Measurements from ENCODE around the gene TOP3A. TPM values are rescaled to one million over a fixed set of nuclear protein-coding genes. Genes with fewer than 3 reads are reported as not detected.

TOP3A gene, protein sequence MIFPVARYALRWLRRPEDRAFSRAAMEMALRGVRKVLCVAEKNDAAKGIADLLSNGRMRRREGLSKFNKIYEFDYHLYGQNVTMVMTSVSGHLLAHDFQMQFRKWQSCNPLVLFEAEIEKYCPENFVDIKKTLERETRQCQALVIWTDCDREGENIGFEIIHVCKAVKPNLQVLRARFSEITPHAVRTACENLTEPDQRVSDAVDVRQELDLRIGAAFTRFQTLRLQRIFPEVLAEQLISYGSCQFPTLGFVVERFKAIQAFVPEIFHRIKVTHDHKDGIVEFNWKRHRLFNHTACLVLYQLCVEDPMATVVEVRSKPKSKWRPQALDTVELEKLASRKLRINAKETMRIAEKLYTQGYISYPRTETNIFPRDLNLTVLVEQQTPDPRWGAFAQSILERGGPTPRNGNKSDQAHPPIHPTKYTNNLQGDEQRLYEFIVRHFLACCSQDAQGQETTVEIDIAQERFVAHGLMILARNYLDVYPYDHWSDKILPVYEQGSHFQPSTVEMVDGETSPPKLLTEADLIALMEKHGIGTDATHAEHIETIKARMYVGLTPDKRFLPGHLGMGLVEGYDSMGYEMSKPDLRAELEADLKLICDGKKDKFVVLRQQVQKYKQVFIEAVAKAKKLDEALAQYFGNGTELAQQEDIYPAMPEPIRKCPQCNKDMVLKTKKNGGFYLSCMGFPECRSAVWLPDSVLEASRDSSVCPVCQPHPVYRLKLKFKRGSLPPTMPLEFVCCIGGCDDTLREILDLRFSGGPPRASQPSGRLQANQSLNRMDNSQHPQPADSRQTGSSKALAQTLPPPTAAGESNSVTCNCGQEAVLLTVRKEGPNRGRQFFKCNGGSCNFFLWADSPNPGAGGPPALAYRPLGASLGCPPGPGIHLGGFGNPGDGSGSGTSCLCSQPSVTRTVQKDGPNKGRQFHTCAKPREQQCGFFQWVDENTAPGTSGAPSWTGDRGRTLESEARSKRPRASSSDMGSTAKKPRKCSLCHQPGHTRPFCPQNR
- 19.7 and 24.7 TPM in 2 replicates for total RNA-seq

GRCh38 chr17:18314731-18315561 lies at the start of gene TOP3A, which contains the start of gene SMCR8:
Gene TOP3A, minus strand, starts transcription at chr17:18314994. Its CDS starts 216 bp downstream, at chr17:18314778.
Gene SMCR8, plus strand, starts transcription at chr17:18315293. Its CDS starts 497 bp downstream, at chr17:18315790.

DNA sequence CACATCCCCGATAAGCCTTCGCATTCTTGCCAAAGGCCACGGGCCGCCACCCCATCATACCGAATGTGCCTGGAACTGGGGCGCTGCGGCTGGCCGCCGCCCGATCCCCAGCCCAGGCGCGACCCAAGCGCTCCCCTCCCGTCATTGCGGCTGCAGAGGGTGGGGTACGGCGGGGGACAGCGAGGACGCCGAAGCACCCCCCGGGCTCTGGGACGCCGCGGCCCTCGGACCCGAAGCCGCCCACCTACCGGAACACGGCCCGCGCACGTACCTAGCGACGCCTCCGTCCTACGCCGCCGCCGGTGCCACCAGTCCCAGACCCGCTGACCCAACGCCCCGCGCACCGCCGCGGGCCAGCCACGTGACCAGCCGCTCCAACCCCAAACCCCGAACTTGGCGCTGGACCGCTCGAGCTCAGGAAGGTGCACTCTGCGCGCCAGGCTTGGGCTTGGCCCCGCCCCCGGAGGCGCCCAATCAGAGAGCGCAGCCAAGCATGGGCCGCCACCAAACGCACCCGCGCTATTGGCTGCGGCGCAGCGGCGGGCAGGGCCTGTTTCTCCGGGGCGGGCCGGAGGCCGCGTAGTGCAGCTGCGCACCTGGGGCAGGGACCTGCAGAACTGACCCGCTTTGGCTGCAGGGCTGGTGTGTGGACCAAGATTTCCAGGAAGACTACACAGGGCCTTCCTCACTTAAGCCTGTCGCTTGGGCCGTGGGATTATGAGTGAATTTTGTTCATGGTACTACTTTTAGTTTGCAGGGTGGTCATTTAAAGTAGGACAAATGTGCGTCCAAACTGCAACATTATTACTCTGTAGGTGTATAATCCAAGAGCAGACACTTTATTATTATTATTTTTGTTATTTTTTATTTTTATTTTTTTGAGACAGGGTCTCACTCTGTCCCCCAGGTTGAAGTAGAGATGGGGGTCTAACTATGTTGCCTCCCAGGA lies 48.6 kb upstream of the TOP3A start, which contains the start of gene SHMT1:
Gene SHMT1 (minus strand): TSS at position 450 of the 949 bp plus-strand sequence. CDS start 7,569 bp downstream, outside the sequence.

DNA sequence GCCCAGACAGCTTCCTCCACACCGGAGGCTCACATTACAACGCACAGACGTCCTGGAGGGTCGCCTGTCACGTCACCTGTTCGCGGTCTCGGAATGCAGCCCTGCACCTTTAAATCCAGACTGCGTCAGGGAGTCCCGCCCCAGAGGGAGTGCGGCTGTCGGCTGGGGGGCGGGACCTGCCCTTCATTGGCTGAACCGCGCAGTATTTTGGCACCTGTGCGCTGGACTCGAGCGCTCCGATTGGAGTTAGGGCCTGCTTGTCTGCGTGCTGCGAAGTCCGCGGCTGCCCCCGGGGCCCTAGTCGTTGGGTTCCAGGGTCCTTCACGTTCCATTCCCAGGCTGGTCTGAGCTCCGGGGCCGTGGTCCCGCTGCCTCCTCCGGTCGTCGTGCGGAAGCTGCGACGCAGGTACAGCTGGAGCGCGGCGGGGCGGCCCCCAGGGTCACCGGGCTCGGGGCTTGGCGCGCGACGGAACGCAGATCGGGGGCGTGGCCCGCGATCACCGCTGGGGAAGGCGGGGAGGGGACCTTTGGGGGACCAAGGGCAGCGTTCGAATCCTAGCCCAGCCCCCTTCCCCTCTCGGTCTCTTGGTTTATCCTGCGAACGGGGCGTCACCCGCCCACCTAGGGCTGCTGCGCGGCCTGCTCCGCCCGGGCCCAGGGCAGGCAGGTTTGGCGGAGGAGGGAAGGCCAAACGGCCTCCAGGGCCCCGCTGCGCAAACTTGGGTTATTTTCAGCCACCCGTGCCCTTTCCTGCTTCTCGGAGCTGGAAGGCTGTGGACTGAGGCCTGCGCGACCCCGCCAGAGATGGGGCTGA lies 54.3 kb downstream of the TOP3A start, which contains the start of gene MIEF2:
Gene MIEF2 (plus strand): TSS at position 331 of the 814 bp plus-strand sequence. CDS start 2,059 bp downstream, outside the sequence.

DNA sequence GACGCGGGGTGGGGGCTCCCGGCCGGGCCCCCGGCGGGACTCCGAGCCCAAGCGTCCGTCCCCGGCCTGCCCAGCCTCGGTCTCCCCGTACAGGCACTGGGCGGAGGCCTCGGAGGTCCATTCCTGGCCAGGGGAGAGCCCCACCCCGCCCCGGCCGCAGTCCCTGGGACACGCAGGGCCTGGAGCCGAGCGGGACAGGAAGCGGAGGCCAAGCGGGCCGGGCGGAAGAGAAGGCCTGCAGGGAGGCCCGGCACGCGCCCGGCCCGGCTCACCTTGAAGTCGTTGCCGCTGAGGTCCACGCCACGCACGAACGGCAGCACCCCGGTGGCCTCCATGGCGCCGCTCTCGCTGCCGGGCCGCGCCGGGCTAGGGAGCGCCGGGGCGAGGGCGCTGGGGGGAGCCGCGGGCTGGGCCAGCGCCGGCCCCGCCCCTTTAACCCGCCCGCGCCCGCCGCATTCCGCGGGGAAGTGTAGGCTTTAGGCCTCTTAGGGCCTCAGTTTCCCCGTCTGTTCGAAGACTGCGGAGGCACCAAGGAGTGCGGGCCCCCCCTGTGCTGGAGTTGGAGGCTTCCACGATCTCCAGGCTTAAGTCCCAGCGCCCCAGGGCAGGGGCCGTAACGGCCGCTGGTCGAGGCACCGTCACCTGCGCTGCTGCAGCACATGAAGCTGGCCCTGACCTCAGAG lies 56.3 kb downstream of the TOP3A start, which contains the start of gene FLII:
Gene FLII (minus strand): TSS at position 383 of the 683 bp plus-strand sequence. CDS start 48 bp downstream, at position 335.

GRCh38 chr17:18225121-18225641 lies 89.6 kb downstream of the TOP3A start, which contains the start of gene LLGL1:
Gene LLGL1, plus strand, starts transcription at chr17:18225635. Its CDS starts 48 bp downstream, at chr17:18225683.

Other genes with a start within 250 kb of the TOP3A start
- gene DRG2, start 227.0 kb downstream of the TOP3A start, total RNA-seq, result 35.4 and 38.3 TPM in 2 replicates
- 1.4 and 1.9 TPM in 2 replicates for gene MYO15A, start 206.2 kb downstream of the TOP3A start, total RNA-seq
- gene ALKBH5, start 131.2 kb downstream of the TOP3A start, total RNA-seq, result 172 and 177 TPM in 2 replicates
- gene LLGL1, start 89.4 kb downstream of the TOP3A start, total RNA-seq, result 41.2 and 49.5 TPM in 2 replicates
- gene FLII, start 56.3 kb downstream of the TOP3A start, total RNA-seq, result 293 and 417 TPM in 2 replicates
- gene MIEF2, start 54.3 kb downstream of the TOP3A start, total RNA-seq, result 22.6 and 24.4 TPM in 2 replicates
- 27.4 and 31.9 TPM in 2 replicates for gene SMCR8, start 299 bp upstream of the TOP3A start, total RNA-seq
- gene SHMT1, start 48.6 kb upstream of the TOP3A start, total RNA-seq, result 3.7 and 4.6 TPM in 2 replicates
- not detected in 2 replicates for gene EVPLL, start 62.8 kb upstream of the TOP3A start, total RNA-seq
- gene LGALS9C, start 161.8 kb upstream of the TOP3A start, total RNA-seq, result not detected in 2 replicates